IMR-90 (cell line): ENCODE results near the gene GMEB1.

Source experiments
- CHD1 ChIP-seq: IDR thresholded peaks from 2 replicates; pipeline ENCODE4 v1.6.1; 2012; ENCODE audit warnings: low read depth, low read length, improper control_type of control experiment
- MAZ ChIP-seq: IDR thresholded peaks from 2 replicates; pipeline ENCODE4 v1.6.1; 2012; ENCODE audit warnings: low read depth, mild to moderate bottlenecking, low read length, improper control_type of control experiment, moderate library complexity, borderline replicate concordance
- POLR2A ChIP-seq: IDR thresholded peaks from 2 replicates; pipeline ENCODE4 v1.6.1; 2012; ENCODE audit warnings: mild to moderate bottlenecking, low read depth, low read length
- SMC3 ChIP-seq: fragments of 150-350 bp; IDR thresholded peaks from 2 replicates; pipeline ENCODE4 v1.6.1; 2016; ENCODE audit warnings: low read depth, mild to moderate bottlenecking, antibody characterized with exemption, low read length, moderate library complexity
- TF ChIP-seq, protein P1 (sequence below): conservative IDR thresholded peaks from 2 replicates; pipeline ENCODE4 v1.5.1; 2012; ENCODE audit warnings: mild to moderate bottlenecking, low read depth, low read length, improper control_type of control experiment

DNA sequence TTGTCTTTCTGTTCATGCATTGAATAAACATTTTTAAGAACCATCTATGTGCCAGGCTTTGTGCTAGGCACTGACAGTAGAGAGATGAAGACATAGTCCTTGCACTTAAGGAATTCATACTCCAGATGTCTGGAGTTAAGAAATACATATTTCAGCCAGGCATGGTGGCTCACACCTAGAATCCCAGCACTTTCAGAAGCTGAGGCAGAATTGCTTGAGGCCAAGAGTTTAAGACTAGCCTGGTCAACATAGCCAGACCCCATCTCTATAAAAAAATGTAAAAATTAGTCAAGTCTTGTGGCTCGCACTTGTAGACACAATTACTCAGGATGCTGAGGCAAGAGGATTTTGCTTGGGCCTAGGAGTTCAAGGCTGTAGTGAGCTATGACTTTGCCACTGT is 49.6 kb downstream of the GMEB1 start:
- TF ChIP-seq, protein P1, sequence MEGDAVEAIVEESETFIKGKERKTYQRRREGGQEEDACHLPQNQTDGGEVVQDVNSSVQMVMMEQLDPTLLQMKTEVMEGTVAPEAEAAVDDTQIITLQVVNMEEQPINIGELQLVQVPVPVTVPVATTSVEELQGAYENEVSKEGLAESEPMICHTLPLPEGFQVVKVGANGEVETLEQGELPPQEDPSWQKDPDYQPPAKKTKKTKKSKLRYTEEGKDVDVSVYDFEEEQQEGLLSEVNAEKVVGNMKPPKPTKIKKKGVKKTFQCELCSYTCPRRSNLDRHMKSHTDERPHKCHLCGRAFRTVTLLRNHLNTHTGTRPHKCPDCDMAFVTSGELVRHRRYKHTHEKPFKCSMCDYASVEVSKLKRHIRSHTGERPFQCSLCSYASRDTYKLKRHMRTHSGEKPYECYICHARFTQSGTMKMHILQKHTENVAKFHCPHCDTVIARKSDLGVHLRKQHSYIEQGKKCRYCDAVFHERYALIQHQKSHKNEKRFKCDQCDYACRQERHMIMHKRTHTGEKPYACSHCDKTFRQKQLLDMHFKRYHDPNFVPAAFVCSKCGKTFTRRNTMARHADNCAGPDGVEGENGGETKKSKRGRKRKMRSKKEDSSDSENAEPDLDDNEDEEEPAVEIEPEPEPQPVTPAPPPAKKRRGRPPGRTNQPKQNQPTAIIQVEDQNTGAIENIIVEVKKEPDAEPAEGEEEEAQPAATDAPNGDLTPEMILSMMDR = no peak
- TF ChIP-seq POLR2A = no peak
- TF ChIP-seq CHD1 = no peak
- no peak for TF ChIP-seq SMC3
- TF ChIP-seq MAZ = no peak
